Naive B cell (primary cell): ENCODE measurements around the gene ST14. TPM values are rescaled to one million over a fixed set of nuclear protein-coding genes. Genes with fewer than 3 reads are reported as not detected.

Source experiments
- ATAC-seq, 2 donors: fragments of 150-1000 bp; cut with Tn5 transposase; 2 replicates each; pipeline ENCODE4 v1.10.0; 2021; ENCODE audit warnings: low read depth in 2 of 2, mild to moderate bottlenecking in 2 of 2, moderate library complexity in 2 of 2
- DNase-seq: peaks from one replicate; pipeline ENCODE4 v3.0.0; 2022
- H3K27ac Mint-ChIP-seq, 6 donors: one replicate each; pipeline ENCODE4 v1.8.0; 2020 to 2022; ENCODE audit warnings: mild to moderate bottlenecking in 6 of 6, mixed read lengths in 6 of 6, moderate library complexity in 5 of 6, inconsistent platforms in 2 of 6
- H3K27me3 Mint-ChIP-seq, 3 donors: one replicate each; pipeline ENCODE4 v1.8.0; 2021 to 2022; ENCODE audit warnings: mixed read lengths in 3 of 3, mild to moderate bottlenecking in 1 of 3
- H3K36me3 Mint-ChIP-seq, 2 donors: one replicate each; pipeline ENCODE4 v1.8.0; 2020 to 2022; ENCODE audit warnings: mixed read lengths in 2 of 2, inconsistent platforms in 1 of 2, mild to moderate bottlenecking in 1 of 2
- H3K4me1 Mint-ChIP-seq, 3 donors: one replicate each; pipeline ENCODE4 v1.8.0; 2020 to 2022; ENCODE audit warnings: mixed read lengths in 3 of 3, inconsistent platforms in 1 of 3, mild to moderate bottlenecking in 1 of 3, moderate library complexity in 1 of 3
- H3K4me3 Mint-ChIP-seq, 8 donors: one replicate each; pipeline ENCODE4 v1.8.0; 2020 to 2022; ENCODE audit warnings: mild to moderate bottlenecking in 8 of 8, mixed read lengths in 8 of 8, moderate library complexity in 8 of 8, inconsistent platforms in 2 of 8
- H3K9me3 Mint-ChIP-seq, 7 donors: one replicate each; pipeline ENCODE4 v1.8.0; 2020 to 2022; ENCODE audit warnings: mixed read lengths in 7 of 7, mild to moderate bottlenecking in 5 of 7, inconsistent platforms in 2 of 7, moderate library complexity in 1 of 7
- polyA plus RNA-seq, 6 donors: library from polyadenylated mRNA; unstranded; fragments of 300-500 nt; fragmentation: Illumina TruSeq; gene quantifications; one replicate each; pipeline ENCODE4 v1.2.3, GENCODE V29; 2021; ENCODE audit warnings: low read depth in 6 of 6

The ST14 gene
- polyA plus RNA-seq, 6 donors from 2014 or later: 13.4 to 38.8 (median 20.0) TPM

GRCh38 chr11:130123414-130124040, 36.1 kb upstream of the ST14 start:
- no peaks in the 10 kb centered on the region for H3K9me3 Mint-ChIP-seq
- H3K27ac Mint-ChIP-seq: peak overlapping the region in 5 of 6 donors; percentile 57 to 90 (median 72)
- peak overlapping the region; percentile 34 to 90 (median 78) for H3K4me3 Mint-ChIP-seq
- ATAC-seq (no peak), DNase-seq (no peak)
- H3K4me1 Mint-ChIP-seq: peaks cover 56 to 87% (median 67%) of the 10 kb centered on the region in 3 donors
- peaks cover 24 to 27% of the 10 kb centered on the region in 2 donors for H3K36me3 Mint-ChIP-seq
- H3K27me3 Mint-ChIP-seq: no peaks in the 10 kb centered on the region

GRCh38 chr11:130124096-130124495, 35.5 kb upstream of the ST14 start:
- Mint-ChIP-seq H3K4me3 (peak overlapping the region; percentile 34 to 90 (median 70)), H3K9me3 (no peaks in the 10 kb centered on the region), H3K4me1 (peaks cover 50 to 83% (median 62%) of the 10 kb centered on the region in 3 donors), H3K27me3 (no peaks in the 10 kb centered on the region), H3K27ac (peak overlapping the region in 5 of 6 donors; percentile 57 to 90 (median 72)), H3K36me3 (peaks cover 28 to 30% of the 10 kb centered on the region in 2 donors)
- ATAC-seq (no peak), DNase-seq (no peak)

DNA sequence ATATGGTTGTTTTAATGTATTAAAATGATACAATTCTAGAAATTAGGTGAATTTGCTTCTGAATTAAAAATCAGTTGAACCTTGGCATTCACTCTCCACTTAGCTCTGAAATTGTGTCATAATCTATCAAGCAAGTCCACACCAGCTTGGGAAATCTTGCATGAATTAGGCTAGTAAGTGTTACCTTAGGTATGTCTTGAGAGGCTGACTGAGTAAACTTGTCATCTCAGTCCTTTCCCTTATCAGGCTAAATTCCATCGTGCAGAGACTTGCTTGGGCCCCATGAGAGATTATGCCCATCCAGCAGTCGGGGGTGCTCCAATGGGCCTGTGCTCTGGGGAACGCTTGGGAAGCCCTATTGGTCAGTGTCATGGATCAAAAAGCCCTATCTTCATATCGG, 33.9 kb upstream of the ST14 start:
- H3K27me3 Mint-ChIP-seq: no peaks in the 10 kb centered on the region
- ATAC-seq (no peak), DNase-seq (no peak)
- no peak overlapping the region for H3K4me3 Mint-ChIP-seq
- H3K4me1 Mint-ChIP-seq: peaks cover 36 to 71% (median 49%) of the 10 kb centered on the region in 3 donors
- peak overlapping the region in 1 of 6 donors; percentile 16 for H3K27ac Mint-ChIP-seq
- no peaks in the 10 kb centered on the region for H3K9me3 Mint-ChIP-seq
- H3K36me3 Mint-ChIP-seq: peaks cover 32 to 34% of the 10 kb centered on the region in 2 donors

GRCh38 chr11:130126516-130126915, 33.1 kb upstream of the ST14 start:
- H3K27ac Mint-ChIP-seq: no peak overlapping the region
- DNase-seq: no peak
- H3K4me3 Mint-ChIP-seq: no peak overlapping the region
- peaks cover 32 to 36% of the 10 kb centered on the region in 2 donors for H3K36me3 Mint-ChIP-seq
- H3K4me1 Mint-ChIP-seq: peaks cover 30 to 72% (median 51%) of the 10 kb centered on the region in 3 donors
- no peaks in the 10 kb centered on the region for H3K27me3 Mint-ChIP-seq
- H3K9me3 Mint-ChIP-seq: no peaks in the 10 kb centered on the region
- ATAC-seq: no peak

DNA sequence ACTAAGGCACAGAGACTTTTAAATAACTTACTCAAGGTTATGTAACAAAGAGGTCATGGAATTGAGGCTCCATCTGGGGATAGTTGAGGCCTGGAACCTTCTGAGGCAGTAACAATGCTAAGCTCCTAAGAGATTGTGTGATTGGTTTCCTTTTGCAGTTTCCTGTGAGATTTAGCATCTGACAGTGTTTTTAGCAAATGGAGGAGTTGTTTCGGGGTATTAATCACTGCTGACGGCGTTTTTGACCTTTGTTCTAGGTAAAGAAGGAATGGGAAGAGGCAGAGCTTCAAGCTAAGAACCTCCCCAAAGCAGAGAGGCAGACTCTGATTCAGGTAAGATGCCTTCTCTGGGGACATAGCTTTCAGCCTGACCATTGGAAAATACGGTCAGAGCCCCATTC, 32.1 kb upstream of the ST14 start:
- no peaks in the 10 kb centered on the region for H3K27me3 Mint-ChIP-seq
- peaks cover 23 to 36% of the 10 kb centered on the region in 2 donors for H3K36me3 Mint-ChIP-seq
- no peak overlapping the region for H3K4me3 Mint-ChIP-seq
- H3K4me1 Mint-ChIP-seq: peaks cover 24 to 72% (median 49%) of the 10 kb centered on the region in 3 donors
- H3K27ac Mint-ChIP-seq: peak overlapping the region in 1 of 6 donors; percentile 32
- no peak for ATAC-seq
- H3K9me3 Mint-ChIP-seq: no peaks in the 10 kb centered on the region
- DNase-seq: no peak

DNA sequence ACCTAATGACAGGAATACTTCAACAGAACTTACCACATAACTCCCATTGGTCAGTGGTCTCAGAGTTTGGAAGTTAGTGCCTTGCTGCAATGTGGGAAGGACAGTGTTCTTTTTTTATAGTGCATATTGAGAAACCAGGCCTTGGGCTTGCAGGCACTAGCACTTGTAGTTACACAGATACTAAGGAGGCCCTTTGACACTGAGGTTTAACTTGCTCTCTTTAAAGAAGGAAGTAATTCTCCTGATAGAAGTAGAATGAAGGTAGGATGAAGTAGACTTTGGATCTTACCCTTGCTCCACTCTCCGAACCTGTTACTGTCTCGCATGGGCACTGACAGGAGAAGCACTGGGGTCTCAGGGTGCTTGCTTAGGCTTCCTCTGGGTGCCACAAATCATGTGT, 31.0 kb upstream of the ST14 start:
- Mint-ChIP-seq H3K36me3 (peaks cover 18 to 30% of the 10 kb centered on the region in 2 donors), H3K4me1 (peaks cover 21 to 66% (median 40%) of the 10 kb centered on the region in 3 donors), H3K27me3 (no peaks in the 10 kb centered on the region), H3K4me3 (no peak overlapping the region), H3K27ac (peak overlapping the region in 3 of 6 donors; percentile 43 to 76 (median 53)), H3K9me3 (no peaks in the 10 kb centered on the region)
- ATAC-seq (no peak), DNase-seq (no peak)

DNA sequence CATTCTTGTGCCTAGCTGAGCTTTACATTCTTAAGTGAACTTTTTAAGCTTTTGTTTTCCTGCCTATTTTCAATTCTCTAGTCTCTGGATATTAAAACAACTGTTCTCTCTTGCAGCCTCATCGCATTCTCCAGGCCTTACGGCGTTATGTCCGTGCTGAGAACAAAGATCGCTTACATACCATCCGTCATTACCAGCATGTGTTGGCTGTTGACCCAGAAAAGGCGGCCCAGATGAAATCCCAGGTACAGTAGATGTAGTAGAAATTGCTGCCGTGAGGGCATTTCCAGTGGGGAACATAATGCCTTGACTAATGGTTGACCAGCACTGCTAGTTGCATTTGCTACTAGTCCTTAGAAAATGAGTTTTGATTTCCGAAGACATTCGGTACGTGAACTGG, 29.7 kb upstream of the ST14 start:
- H3K9me3 Mint-ChIP-seq: no peaks in the 10 kb centered on the region
- H3K27ac Mint-ChIP-seq: peak overlapping the region in 2 of 6 donors; percentile 53 to 88
- no peak for ATAC-seq
- H3K4me3 Mint-ChIP-seq: no peak overlapping the region
- H3K4me1 Mint-ChIP-seq: peaks cover 21 to 59% (median 39%) of the 10 kb centered on the region in 3 donors
- no peak for DNase-seq
- H3K27me3 Mint-ChIP-seq: no peaks in the 10 kb centered on the region
- peaks cover 25 to 29% of the 10 kb centered on the region in 2 donors for H3K36me3 Mint-ChIP-seq

DNA sequence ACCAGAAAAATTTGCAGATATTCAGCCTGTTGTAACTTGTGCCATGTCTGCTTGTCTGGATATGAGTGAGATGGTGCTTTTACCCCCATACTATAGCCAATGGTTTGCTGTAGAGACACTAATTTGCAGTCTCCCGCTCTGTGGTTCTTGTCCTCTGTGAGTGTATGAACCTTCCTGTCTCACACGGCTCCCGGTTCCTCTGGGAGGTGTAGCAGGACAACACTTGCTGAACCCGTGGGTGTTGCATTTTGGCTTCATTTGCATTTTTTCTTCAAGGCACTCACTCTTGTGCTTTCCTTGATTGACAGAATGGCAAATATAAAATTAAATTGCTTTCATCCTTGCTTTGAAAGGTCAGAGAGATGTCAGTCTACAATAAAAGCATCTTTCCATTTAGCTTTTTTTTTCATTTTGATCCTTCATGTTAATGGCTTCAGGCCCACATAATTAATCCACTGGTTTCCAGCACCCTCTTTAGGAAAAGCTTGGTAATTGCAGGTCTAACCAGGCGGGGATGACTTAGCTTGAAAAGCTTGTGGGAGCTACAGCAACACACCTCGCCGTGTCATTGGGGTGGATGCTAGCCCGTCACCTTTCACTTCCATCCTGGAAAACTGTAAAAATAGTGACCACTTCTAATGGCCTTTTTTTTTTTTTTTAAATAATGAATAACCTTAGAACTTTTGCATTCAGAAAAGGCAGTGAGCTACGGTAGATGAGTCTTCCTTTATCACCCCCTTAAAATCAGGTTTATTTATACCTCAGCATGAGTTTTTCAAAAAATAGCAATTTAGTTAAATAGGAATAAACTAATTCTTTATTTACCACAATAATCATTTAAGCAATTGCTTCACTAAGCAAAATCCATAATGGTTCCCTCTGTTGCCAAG, 27.4 kb upstream of the ST14 start:
- Mint-ChIP-seq H3K4me3 (no peak overlapping the region), H3K9me3 (no peaks in the 10 kb centered on the region), H3K36me3 (peaks cover 31% of the 10 kb centered on the region in 2 donors), H3K27ac (peak overlapping the region in 5 of 6 donors; percentile 40 to 88 (median 66)), H3K27me3 (no peaks in the 10 kb centered on the region), H3K4me1 (peaks cover 22 to 40% (median 37%) of the 10 kb centered on the region in 3 donors)
- DNase-seq: peak; percentile 70
- peak; percentile 79 to 90 for ATAC-seq

GRCh38 chr11:130133716-130134115, 25.9 kb upstream of the ST14 start:
- Mint-ChIP-seq H3K4me1 (peaks cover 22 to 35% (median 34%) of the 10 kb centered on the region in 3 donors), H3K27me3 (no peaks in the 10 kb centered on the region), H3K36me3 (peaks cover 38 to 41% of the 10 kb centered on the region in 2 donors), H3K27ac (peak overlapping the region in 3 of 6 donors; percentile 22 to 66 (median 34)), H3K4me3 (peak overlapping the region in 1 of 8 donors; percentile 82), H3K9me3 (no peaks in the 10 kb centered on the region)
- ATAC-seq (peak in 1 of 2 donors; percentile 25), DNase-seq (no peak)

- H3K4me3 Mint-ChIP-seq: no peak overlapping the region
- peaks cover 38 to 42% of the 10 kb centered on the region in 2 donors for H3K36me3 Mint-ChIP-seq
- H3K9me3 Mint-ChIP-seq: no peaks in the 10 kb centered on the region
- H3K27ac Mint-ChIP-seq: peak overlapping the region in 1 of 6 donors; percentile 34
- ATAC-seq: no peak
- no peaks in the 10 kb centered on the region for H3K27me3 Mint-ChIP-seq
- no peak for DNase-seq
- H3K4me1 Mint-ChIP-seq: peaks cover 22 to 26% (median 25%) of the 10 kb centered on the region in 3 donors
Observed at GRCh38 chr11:130136107-130136506, 23.5 kb upstream of the ST14 start.

- H3K4me3 Mint-ChIP-seq: no peak overlapping the region
- no peaks in the 10 kb centered on the region for H3K9me3 Mint-ChIP-seq
- peak overlapping the region in 2 of 6 donors; percentile 47 to 59 for H3K27ac Mint-ChIP-seq
- H3K4me1 Mint-ChIP-seq: peaks cover 10 to 17% (median 14%) of the 10 kb centered on the region in 3 donors
- ATAC-seq: no peak
- H3K36me3 Mint-ChIP-seq: peaks cover 36 to 38% of the 10 kb centered on the region in 2 donors
- no peak for DNase-seq
- H3K27me3 Mint-ChIP-seq: no peaks in the 10 kb centered on the region
Observed at GRCh38 chr11:130137999-130138398, 21.6 kb upstream of the ST14 start.

GRCh38 chr11:130139401-130139800, 20.2 kb upstream of the ST14 start:
- Mint-ChIP-seq H3K4me1 (peaks cover 0 to 6% (median 4%) of the 10 kb centered on the region in 3 donors), H3K4me3 (no peak overlapping the region), H3K36me3 (peaks cover 25 to 30% of the 10 kb centered on the region in 2 donors), H3K27ac (peak overlapping the region in 3 of 6 donors; percentile 34 to 54 (median 42)), H3K9me3 (no peaks in the 10 kb centered on the region), H3K27me3 (no peaks in the 10 kb centered on the region)
- no peak for DNase-seq
- no peak for ATAC-seq

DNA sequence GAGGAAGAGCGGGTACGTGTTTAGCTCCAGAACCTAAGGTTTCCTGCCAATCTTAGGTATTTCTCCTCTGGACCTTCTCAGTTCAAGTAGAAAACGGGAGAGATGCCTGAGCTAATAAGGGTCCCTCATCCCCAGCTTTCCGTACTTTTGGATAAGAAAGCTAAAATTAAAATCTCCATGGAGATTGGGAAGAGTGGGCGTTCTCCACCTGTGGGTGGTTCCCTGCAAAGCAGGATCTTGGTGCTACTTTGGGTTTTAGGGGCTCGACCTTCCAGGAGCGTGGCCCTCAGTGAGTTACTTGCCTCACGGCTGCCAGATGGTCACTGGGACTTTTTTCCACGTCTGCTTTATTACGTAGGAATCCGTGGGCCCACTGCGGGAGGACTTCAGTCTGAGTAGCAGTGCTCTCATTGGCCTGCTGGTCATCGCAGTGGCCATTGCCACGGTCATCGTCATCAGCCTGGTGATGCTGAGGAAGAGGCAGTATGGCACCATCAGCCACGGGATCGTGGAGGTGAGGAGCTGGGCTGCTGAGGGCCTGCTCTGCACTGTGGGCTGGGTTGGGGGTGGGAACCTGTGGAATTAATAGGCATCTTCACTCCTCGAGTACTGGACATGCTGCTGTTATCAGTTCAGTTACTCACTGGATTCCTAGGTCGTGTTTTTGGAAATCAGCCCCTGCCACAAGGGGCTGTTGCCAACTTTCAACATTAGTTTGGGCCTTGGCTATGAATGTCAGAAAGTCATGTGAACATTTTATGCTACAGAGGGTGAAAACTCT, 17.8 kb upstream of the ST14 start:
- no peak for DNase-seq
- Mint-ChIP-seq H3K27ac (no peak overlapping the region), H3K9me3 (no peaks in the 10 kb centered on the region), H3K4me1 (peaks cover 12 to 18% (median 15%) of the 10 kb centered on the region in 3 donors), H3K27me3 (no peaks in the 10 kb centered on the region), H3K4me3 (no peak overlapping the region), H3K36me3 (peaks cover 22 to 26% of the 10 kb centered on the region in 2 donors)
- ATAC-seq: no peak
